ENCODE results near the gene PCDHB10.
"Not testable (repeated sequence)": the region's sequence is repeated elsewhere in the genome, so short reads cannot be mapped to it uniquely, and the experiment has no call there.

PCDHB10 gene

GRCh38 chr5:141186897-141187512, 5.1 kb upstream of the PCDHB10 start, which contains the start of gene PCDHB9:
Gene PCDHB9, plus strand, starts transcription at chr5:141187161. Its CDS starts 158 bp downstream, at chr5:141187319.
- DNase-seq (ENCODE audit: low read depth, low spot score) = no peak

GRCh38 chr5:141188682-141189081, 3.5 kb upstream of the PCDHB10 start:
- not testable (repeated sequence) for DNase-seq (ENCODE audit: low read depth, low spot score)

- not testable (repeated sequence) for DNase-seq (ENCODE audit: low read depth, low spot score)
These were observed 3.0 kb upstream of the PCDHB10 start for GRCh38 chr5:141189131-141189530.

GRCh38 chr5:141194332-141194731, 2.2 kb downstream of the PCDHB10 start:
- not testable (repeated sequence) for DNase-seq (ENCODE audit: low read depth, low spot score)

GRCh38 chr5:141196363-141196762, 4.2 kb downstream of the PCDHB10 start:
- no peak for DNase-seq (ENCODE audit: low read depth, low spot score)

GRCh38 chr5:141199359-141200235, 7.4 kb downstream of the PCDHB10 start, which contains the start of gene PCDHB11:
Gene PCDHB11, plus strand, starts transcription at chr5:141199627. Its CDS starts 148 bp downstream, at chr5:141199775.
- no peak for DNase-seq (ENCODE audit: low read depth, low spot score)

- not testable (repeated sequence) for DNase-seq (ENCODE audit: low read depth, low spot score)
These were observed 9.0 kb downstream of the PCDHB10 start for GRCh38 chr5:141201126-141201525.

GRCh38 chr5:141201646-141202045, 9.5 kb downstream of the PCDHB10 start:
- not testable (repeated sequence) for DNase-seq (ENCODE audit: low read depth, low spot score)

GRCh38 chr5:141208478-141208877, 16.3 kb downstream of the PCDHB10 start, which contains the start of gene PCDHB12:
Gene PCDHB12, plus strand, starts transcription at chr5:141208719. Its CDS starts 189 bp downstream, at chr5:141208908.
- DNase-seq (ENCODE audit: low read depth, low spot score) = no peak

- DNase-seq (ENCODE audit: low read depth, low spot score) = not testable (repeated sequence)
These were observed 18.1 kb downstream of the PCDHB10 start for GRCh38 chr5:141210281-141210680.

GRCh38 chr5:141210849-141211248, 18.7 kb downstream of the PCDHB10 start:
- DNase-seq (ENCODE audit: low read depth, low spot score) = not testable (repeated sequence)

GRCh38 chr5:141213656-141214339, 21.6 kb downstream of the PCDHB10 start, which contains the start of gene PCDHB13:
Gene PCDHB13, plus strand, starts transcription at chr5:141213919. Its CDS starts 205 bp downstream, at chr5:141214124.
- DNase-seq (ENCODE audit: low read depth, low spot score) = not testable (repeated sequence)

GRCh38 chr5:141214583-141214982, 22.4 kb downstream of the PCDHB10 start:
- not testable (repeated sequence) for DNase-seq (ENCODE audit: low read depth, low spot score)

- not testable (repeated sequence) for DNase-seq (ENCODE audit: low read depth, low spot score)
These were observed 23.4 kb downstream of the PCDHB10 start for GRCh38 chr5:141215504-141215903.

- DNase-seq (ENCODE audit: low read depth, low spot score) = not testable (repeated sequence)
These were observed 23.9 kb downstream of the PCDHB10 start for GRCh38 chr5:141216035-141216434.

- no peak for DNase-seq (ENCODE audit: low read depth, low spot score)
These were observed 31.1 kb downstream of the PCDHB10 start, which contains the start of gene PCDHB14 for GRCh38 chr5:141223112-141223783. Gene PCDHB14, plus strand, starts transcription at chr5:141223343. Its CDS starts 163 bp downstream, at chr5:141223506.

- DNase-seq (ENCODE audit: low read depth, low spot score) = not testable (repeated sequence)
These were observed 32.7 kb downstream of the PCDHB10 start for GRCh38 chr5:141224844-141225243.

GRCh38 chr5:141225421-141225820, 33.3 kb downstream of the PCDHB10 start:
- DNase-seq (ENCODE audit: low read depth, low spot score) = not testable (repeated sequence)

- DNase-seq (ENCODE audit: low read depth, low spot score) = no peak
These were observed 42.0 kb downstream of the PCDHB10 start for GRCh38 chr5:141234109-141234667.

GRCh38 chr5:141235922-141236321, 43.8 kb downstream of the PCDHB10 start:
- not testable (repeated sequence) for DNase-seq (ENCODE audit: low read depth, low spot score)
